PFSK-1 (cell line): ENCODE measurements around the gene CAB39L.

ENCODE experiments used
- FOXP2 ChIP-seq: optimal IDR thresholded peaks from 2 replicates; pipeline ENCODE3; 2011; ENCODE audit warnings: borderline replicate concordance, control low read depth, inconsistent platforms; ENCODE audit not compliant: insufficient read depth; ENCODE audit errors: extremely low read length, extremely low read depth
- POLR2AphosphoS5 ChIP-seq: IDR thresholded peaks from 2 replicates; pipeline ENCODE4 v1.6.1; 2012; ENCODE audit warnings: low read depth, mild to moderate bottlenecking, control low read depth, low read length, moderate library complexity
- SIN3A ChIP-seq: IDR thresholded peaks from 2 replicates; pipeline ENCODE4 v1.6.1; 2012; ENCODE audit warnings: mild to moderate bottlenecking, low read length, moderate library complexity, borderline replicate concordance; ENCODE audit not compliant: insufficient read depth
- TAF1 ChIP-seq: IDR thresholded peaks from 2 replicates; pipeline ENCODE4 v1.6.1; 2012; ENCODE audit warnings: low read length, control low read depth, borderline replicate concordance; ENCODE audit not compliant: insufficient read depth
- TF ChIP-seq, protein P1 (sequence below), 2 experiments: IDR thresholded peaks; 2 replicates each; pipeline versions ENCODE4 v1.6.1 to v1.8.0; 2011 to 2012; ENCODE audit warnings: low read depth in 2 of 2, low read length in 2 of 2, control low read depth in 1 of 2, inconsistent platforms in 1 of 2, mild to moderate bottlenecking in 1 of 2, moderate library complexity in 1 of 2; ENCODE audit not compliant: insufficient read depth in 1 of 2

Gene CAB39L

GRCh38 chr13:49472186-49472585 lies 28.3 kb upstream of the CAB39L start:
- TF ChIP-seq POLR2AphosphoS5, result no peak
- no peak for TF ChIP-seq SIN3A
- TF ChIP-seq TAF1, result no peak

DNA sequence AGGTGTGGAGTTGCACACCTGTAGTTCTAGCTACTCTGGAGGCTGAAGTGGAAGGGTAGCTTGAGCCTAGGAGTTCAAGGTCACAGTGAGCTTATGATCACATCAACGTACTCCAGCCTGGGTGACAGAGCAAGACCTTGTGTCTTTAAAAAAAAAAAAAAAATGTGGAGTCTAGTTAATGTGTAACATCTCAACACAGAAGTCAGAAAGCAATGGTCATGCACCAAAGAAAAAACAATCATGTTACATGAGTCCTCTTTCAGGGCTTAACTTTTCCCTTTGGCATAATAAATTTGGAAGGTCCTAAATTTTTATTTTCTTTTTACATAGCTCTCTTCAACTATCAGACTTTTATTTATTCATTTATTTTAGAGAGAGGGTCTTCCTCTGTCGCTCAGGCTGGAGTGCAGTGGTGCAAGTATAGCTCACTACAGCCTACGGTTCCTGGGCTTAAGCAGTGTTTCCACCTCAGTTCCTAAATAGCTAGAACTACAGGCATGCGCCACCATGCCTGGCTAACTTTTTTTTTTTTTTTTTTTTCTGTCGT lies 22.5 kb upstream of the CAB39L start:
- TF ChIP-seq POLR2AphosphoS5 (no peak), FOXP2 (no peak), TAF1 (no peak), SIN3A (no peak)
- TF ChIP-seq, protein P1, sequence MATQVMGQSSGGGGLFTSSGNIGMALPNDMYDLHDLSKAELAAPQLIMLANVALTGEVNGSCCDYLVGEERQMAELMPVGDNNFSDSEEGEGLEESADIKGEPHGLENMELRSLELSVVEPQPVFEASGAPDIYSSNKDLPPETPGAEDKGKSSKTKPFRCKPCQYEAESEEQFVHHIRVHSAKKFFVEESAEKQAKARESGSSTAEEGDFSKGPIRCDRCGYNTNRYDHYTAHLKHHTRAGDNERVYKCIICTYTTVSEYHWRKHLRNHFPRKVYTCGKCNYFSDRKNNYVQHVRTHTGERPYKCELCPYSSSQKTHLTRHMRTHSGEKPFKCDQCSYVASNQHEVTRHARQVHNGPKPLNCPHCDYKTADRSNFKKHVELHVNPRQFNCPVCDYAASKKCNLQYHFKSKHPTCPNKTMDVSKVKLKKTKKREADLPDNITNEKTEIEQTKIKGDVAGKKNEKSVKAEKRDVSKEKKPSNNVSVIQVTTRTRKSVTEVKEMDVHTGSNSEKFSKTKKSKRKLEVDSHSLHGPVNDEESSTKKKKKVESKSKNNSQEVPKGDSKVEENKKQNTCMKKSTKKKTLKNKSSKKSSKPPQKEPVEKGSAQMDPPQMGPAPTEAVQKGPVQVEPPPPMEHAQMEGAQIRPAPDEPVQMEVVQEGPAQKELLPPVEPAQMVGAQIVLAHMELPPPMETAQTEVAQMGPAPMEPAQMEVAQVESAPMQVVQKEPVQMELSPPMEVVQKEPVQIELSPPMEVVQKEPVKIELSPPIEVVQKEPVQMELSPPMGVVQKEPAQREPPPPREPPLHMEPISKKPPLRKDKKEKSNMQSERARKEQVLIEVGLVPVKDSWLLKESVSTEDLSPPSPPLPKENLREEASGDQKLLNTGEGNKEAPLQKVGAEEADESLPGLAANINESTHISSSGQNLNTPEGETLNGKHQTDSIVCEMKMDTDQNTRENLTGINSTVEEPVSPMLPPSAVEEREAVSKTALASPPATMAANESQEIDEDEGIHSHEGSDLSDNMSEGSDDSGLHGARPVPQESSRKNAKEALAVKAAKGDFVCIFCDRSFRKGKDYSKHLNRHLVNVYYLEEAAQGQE (IDR thresholded peaks at IDR 0.05; ENCODE audit: insufficient read depth in 1 of 2, low read depth in 2 of 2, low read length in 2 of 2), result no peak

- TF ChIP-seq FOXP2 (no peak), TAF1 (no peak), POLR2AphosphoS5 (no peak), SIN3A (no peak)
- TF ChIP-seq, protein P1 (IDR thresholded peaks at IDR 0.05; ENCODE audit: insufficient read depth in 1 of 2, low read depth in 2 of 2, low read length in 2 of 2), result no peak
These were observed 20.9 kb upstream of the CAB39L start for GRCh38 chr13:49464621-49465325.

DNA sequence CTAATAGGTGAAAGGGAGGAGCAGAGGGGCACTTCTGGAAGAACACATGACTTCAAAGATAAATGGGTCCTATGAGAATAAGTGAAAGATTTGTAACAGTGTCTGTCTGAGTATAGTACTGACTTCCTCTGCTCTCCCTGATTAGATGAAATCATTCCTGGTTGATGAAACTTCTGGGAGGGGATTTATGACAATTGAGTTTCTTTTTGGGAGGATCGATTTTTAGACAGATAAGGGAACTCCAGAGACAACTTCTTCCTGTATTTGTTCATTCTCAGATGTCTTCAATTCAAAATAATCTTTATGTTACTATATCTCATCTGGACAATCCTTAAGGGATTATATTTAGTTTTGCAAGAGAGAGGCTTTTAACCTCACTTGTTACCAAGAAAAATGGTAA lies 20.2 kb upstream of the CAB39L start:
- TF ChIP-seq POLR2AphosphoS5 (no peak), TAF1 (no peak), SIN3A (no peak), FOXP2 (no peak)
- TF ChIP-seq, protein P1 (IDR thresholded peaks at IDR 0.05; ENCODE audit: insufficient read depth in 1 of 2, low read depth in 2 of 2, low read length in 2 of 2), result no peak

- no peak for TF ChIP-seq SIN3A
- TF ChIP-seq POLR2AphosphoS5, result no peak
- TF ChIP-seq TAF1, result no peak
- TF ChIP-seq FOXP2, result no peak
- TF ChIP-seq, protein P1 (IDR thresholded peaks at IDR 0.05; ENCODE audit: insufficient read depth in 1 of 2, low read depth in 2 of 2, low read length in 2 of 2), result no peak
These were observed 15.7 kb upstream of the CAB39L start for GRCh38 chr13:49459580-49459979.
